Smooth muscle cell of the pulmonary artery (primary cell): Measurements from ENCODE around the gene MAP7D3. TPM values are rescaled to one million over a fixed set of nuclear protein-coding genes. Genes with fewer than 3 reads are reported as not detected.

ENCODE experiments used
- total RNA-seq: library from RNA; depleted of rRNA; stranded (reverse); fragments of >200 nt; gene quantifications from 2 replicates; pipeline ENCODE4 v1.2.3, GENCODE V29; 2014

MAP7D3 gene
- total RNA-seq: 11.8 and 14.9 TPM in 2 replicates

DNA sequence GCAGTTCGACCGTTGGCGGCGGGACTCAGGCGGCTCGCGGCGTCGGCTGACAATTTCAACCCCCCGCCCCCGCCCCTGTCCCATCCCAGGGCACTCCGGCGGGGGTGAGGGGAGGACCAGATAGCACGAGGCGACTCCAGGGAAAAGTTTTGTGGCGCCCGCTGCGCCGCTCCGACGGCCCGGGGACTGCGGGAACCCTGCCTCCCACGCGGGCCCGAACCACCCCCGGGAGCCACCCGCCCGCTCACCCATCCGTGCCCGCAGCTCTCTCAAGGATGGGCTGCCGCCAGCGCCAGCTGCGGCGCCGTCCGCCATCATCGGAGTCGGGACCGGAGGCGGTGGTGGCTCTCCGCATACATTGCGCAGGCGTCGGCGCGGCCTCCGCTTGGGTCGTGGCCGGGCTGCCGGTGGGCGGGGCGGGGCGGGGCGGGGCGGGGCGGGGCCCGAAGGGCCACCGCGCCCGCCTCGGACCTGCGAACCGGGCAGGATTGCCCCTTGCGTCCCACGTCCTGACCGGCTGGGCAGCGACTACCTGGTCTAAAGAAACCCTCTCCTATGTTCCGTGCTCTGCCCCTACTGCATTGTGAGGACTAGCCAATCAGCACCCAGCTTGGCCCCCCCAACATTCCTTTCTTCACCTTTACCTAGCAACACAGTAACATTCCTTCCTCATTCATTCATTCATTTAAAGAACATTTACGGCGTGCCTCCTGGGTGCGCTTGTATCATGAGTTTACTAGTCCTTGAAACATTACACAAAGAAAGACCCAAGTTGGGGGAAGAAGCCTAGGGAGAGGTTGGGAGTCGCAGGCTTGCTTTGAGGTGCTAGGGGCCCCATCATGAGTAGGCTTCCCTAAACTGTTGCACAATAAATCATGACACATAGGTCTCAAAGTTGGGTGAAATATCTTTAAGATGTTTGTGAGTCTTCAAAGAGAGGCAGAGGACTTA lies at the start of gene MAP7D3:
MAP7D3 (minus strand) TSS at position 360 of the 951 bp plus-strand sequence; CDS start at position 318, 42 bp downstream.

DNA sequence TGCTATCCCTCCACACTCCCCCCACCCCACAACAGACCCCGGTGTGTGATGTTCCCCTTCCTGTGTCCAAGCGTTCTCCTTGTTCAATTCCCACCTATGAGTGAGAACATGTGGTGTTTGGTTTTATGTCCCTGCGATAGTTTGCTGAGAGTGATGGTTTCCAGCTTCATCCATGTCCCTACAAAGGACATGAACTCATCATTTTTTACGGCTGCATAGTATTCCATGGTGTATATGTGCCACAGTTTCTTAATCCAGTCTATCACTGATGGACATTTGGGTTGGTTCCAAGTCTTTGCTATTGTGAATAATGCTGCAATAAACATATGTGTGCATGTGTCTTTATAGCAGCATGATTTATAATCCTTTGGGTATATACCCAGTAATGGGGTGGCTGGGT lies 49.5 kb upstream of the MAP7D3 start, which contains the start of gene ADGRG4:
ADGRG4 (plus strand) TSS at position 243 of the 400 bp plus-strand sequence. CDS start 7,815 bp downstream, outside the sequence.

Other genes starting within 250 kb of the MAP7D3 start
- gene FHL1, start 103.9 kb downstream of the MAP7D3 start, total RNA-seq: 114 and 268 TPM in 2 replicates
- gene ADGRG4, start 49.6 kb upstream of the MAP7D3 start, total RNA-seq: under 0.01 TPM in 1 of 2 replicates, not detected in the other
- not detected in 2 replicates for gene BRS3, start 236.5 kb upstream of the MAP7D3 start, total RNA-seq
- gene HTATSF1, start 246.2 kb upstream of the MAP7D3 start, total RNA-seq: 30.0 and 34.6 TPM in 2 replicates